Embryonic facial prominence (tissue), 1 donor: ENCODE results near the gene OSBPL5.

Source experiments
- DNase-seq: peaks from one replicate; pipeline ENCODE4 v3.0.0-alpha.2; 2016; ENCODE audit errors: extremely low spot score

OSBPL5 gene

GRCh38 chr11:3134218-3134621 is 30.9 kb downstream of the OSBPL5 start:
- DNase-seq, result no peak

DNA sequence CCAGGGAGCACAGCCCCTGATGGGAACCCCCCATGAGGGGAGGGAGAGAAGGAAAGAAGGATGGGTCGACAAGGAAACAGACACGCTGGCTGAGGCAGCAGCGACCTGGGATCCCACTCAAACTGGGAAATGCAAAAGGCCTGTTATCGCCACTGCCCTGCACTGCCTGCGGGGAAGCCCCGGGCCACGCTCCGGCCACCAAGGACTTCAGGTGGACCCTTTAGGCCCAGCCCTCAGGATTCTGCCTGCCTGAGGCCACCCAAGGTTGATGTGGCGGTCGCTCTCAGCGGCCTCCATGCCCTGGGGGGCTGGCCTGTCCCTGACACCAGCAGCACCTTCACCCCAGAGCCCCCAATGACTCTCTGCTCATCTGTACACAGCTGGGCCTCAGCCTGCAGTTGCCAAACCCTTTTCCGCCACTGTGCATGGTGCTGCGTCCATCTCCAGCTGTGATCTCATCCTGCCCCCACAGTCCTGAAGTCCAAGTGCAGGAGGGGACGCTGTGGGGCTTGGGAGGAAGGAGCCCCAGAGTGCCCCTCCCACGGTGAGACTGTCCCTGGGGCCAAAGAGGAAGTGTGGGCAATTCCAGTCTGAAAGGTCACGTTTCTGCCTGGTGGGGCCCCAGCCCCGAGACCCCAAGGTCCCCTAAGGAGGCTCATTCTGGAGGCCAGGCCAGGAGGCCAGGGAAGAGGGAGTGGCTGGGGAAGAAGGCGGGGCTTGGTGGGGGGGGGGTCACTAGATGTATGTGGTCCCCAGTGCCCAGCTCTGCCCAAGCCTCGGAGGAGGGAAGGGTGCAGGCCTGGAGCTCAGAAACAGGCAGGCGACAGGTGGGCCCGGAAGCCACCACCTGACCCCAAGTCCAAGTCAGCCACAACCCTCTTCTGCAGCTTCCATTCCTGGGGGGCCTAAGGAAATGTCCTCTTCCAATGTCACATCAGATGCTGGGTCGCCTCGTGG is 31.6 kb downstream of the OSBPL5 start:
- DNase-seq, result no peak

DNA sequence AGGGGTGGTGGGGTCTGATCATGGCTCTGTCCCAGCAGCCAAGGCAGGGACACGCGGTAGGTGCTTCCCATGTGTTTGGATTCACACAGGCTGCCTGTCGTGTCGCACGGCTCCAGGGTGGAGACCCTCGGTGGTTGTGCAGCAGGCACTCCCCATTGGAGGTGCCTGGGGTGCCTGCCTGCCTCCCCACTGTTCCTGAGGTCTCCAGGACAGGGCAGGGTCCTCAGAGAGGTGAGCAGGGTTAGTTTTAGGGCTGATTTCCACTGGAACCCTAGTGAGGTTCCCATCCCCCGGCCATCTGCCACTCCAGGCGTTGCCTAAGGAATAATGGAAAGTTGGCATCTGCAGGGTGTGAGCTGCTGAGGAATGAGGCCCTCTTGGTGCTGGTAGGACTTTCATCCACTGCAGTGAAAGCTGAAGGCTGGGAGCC is 32.3 kb downstream of the OSBPL5 start:
- no peak for DNase-seq

- DNase-seq, result no peak
These were observed 32.8 kb downstream of the OSBPL5 start for GRCh38 chr11:3132271-3132781.

DNA sequence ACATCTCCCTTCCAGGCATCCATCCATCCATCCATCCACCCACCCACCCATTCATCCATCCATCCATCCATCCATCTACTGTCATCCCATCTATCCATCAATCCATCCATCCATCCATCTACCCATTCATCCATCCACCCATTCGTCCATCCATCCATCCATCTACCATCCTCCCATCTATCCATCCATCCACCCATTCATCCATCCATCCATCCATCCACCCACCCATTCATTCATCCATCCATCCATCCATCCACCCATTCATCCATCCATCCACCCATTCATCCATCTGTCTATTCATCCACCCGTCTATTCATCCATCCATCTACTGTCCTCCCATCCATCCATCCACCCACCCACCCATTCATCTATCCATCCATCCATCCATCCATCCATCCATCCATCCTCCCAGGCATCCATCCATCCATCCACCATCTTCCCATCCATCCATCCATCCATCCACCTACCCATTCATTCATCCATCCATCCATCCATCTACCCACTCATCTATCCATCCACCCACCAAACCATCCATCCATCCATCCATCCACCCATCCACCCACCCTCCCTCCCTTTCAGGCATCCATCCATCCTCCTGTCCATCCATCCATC is 33.7 kb downstream of the OSBPL5 start:
- DNase-seq, result no peak

GRCh38 chr11:3130269-3131071 is 34.6 kb downstream of the OSBPL5 start:
- DNase-seq, result no peak

DNA sequence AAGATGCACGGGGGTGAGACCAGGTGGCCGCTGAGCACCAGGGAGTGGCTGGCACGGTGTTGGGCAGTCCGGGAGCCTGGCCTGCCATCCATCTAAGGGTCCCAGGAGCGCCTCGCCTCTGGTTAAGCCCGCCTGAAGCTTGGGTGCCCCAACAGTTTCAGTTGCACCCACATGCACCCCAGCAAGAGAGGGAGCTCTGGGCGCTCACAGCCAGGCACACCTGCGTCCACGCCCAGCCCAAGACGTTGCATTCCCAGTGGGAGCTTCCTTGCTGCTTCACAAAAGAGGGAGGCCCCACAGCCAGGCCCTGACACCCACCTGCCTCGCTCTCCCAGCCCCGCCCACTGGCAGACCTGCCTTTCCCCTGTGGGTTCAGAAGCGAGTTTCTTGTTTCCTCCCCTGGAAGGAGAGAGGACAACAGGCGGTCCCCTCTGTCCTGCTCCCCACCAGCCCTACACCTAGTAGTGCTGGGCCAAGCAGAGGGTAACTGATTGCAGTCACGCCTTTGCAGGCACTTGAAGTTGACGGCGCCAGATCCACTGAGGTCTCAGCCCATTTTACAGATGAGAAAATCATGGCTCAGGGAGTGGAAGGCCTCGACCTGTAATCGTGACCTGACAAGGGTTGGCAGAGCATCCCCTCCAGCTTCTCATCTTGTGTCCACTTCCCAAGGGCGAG is 35.4 kb downstream of the OSBPL5 start:
- DNase-seq, result no peak

GRCh38 chr11:3129181-3129590 is 35.9 kb downstream of the OSBPL5 start:
- no peak for DNase-seq

GRCh38 chr11:3128356-3129180 is 36.5 kb downstream of the OSBPL5 start:
- no peak for DNase-seq

GRCh38 chr11:3127706-3128355 is 37.3 kb downstream of the OSBPL5 start:
- no peak for DNase-seq

DNA sequence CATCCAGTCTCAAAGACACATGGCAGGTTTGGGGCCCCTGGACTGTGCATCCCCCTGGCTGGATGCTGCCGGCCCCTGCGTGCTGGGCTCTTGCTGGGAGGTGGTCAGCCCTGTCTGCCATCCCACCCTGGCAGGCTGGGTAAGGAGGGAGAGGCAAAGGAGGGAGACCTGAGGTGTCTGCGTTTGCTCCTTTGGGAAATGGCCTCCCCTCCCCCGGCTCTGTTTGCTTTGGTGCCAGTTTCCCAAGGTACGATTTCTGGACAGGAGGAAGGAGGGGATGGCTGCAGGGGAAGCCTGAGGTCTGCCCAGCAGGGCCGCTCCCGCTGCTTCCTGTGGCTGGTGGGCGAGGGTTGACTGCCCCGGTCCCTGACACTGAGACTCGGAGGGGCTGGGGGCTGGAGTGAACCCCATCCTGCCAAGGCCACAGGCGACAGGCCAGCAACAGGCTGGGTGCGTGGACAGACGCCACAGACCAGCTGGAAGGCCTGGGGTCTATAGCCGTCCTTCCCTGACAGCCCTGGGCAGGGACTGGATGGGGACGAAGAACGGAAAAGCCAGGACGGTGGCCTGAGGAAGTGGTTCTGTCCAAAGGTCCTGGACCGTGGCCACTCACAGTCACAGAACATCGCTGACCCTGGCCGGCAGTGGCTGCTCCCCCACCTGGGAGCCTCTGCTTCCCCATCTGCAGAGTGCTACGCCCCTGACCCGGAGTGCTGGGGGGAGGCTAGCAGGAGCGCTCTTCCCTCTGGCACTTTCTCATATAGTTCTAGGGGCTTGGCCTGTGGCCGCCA is 38.0 kb downstream of the OSBPL5 start:
- no peak for DNase-seq

DNA sequence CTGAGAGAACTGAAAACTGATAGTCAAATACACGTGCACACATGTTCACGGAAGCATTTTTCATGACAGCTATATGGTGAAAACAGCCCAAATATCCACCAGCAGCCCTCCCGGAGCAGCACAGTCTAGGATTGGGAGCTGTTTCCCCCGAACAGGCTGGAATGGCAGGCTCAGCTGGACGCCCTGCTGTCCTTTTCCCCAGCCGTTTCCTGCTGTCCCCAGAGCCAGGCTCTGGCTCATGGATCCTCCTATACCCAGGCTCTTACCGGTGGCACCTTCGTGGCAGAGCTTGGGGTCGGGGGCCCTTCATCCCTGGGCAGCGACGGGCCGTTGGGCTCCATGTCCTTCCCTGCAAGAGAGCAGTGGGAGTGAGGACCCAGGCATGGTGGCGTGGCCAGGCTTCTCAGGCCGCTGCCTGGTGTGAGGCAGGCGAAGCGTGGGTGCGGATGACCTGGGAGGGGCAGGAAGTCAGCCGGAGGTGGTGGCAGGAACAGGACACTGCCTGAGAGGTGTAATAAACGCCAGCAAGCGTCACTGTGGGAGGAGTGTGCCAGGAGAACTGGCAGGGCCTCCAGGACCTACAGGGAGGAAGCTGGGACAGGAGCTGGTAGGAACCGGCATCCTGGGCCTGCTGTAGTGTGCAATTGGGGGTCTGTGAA is 38.8 kb downstream of the OSBPL5 start:
- no peak for DNase-seq

DNA sequence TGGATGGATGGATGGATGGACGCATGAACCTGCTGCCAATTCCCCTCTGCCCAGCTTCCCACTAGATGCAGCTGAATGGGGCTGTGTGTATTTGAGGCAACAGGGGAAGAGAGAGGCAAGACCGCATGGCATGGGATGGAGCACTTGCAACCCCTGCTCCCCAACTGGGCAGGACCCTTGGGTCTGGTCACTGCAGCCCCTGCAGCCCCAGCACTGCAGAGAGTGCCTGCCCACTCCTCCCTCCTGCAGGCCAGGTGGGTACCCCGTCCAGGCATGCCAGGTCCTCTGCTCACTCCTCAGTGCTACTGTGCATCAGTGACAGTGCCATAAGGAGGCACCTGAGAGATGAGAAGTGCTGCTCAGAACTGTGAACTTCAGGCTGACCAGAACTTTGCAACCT is 40.3 kb downstream of the OSBPL5 start:
- no peak for DNase-seq

GRCh38 chr11:3123761-3124733 is 41.1 kb downstream of the OSBPL5 start:
- DNase-seq, result no peak

DNA sequence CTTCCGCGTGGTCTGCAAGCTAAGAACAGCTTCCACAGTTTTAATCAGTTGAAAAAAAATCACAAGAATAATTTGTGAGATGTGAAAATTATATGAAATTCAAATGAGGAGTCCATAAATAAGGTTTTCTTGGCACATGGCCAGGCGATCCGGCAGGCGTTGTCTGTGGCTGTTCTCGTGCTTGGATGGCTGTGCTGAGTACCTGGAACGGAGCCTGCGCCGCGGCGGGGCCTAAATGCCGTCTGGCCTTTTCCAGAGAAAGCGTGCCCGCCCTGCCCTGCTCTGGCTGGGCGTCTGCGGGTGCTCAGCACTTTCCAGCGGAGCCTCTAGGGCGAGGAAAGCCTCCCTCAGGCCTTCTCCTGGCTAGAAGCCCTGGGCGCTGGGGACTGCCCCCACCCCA is 41.8 kb downstream of the OSBPL5 start:
- DNase-seq, result no peak

GRCh38 chr11:3122775-3123201 is 42.3 kb downstream of the OSBPL5 start:
- no peak for DNase-seq
